IMR-90 (cell line): ENCODE data around the gene PMM1.

Source experiments
- CHD1 ChIP-seq: IDR thresholded peaks from 2 replicates; pipeline ENCODE4 v1.6.1; 2012; ENCODE audit warnings: low read depth, low read length, improper control_type of control experiment
- NFE2L2 ChIP-seq: fragments of 150-350 bp; IDR thresholded peaks from 2 replicates; pipeline ENCODE4 v1.6.1; 2016; ENCODE audit warnings: low read depth, mild to moderate bottlenecking, low read length
- POLR2A ChIP-seq: IDR thresholded peaks from 2 replicates; pipeline ENCODE4 v1.6.1; 2012; ENCODE audit warnings: mild to moderate bottlenecking, low read depth, low read length

DNA sequence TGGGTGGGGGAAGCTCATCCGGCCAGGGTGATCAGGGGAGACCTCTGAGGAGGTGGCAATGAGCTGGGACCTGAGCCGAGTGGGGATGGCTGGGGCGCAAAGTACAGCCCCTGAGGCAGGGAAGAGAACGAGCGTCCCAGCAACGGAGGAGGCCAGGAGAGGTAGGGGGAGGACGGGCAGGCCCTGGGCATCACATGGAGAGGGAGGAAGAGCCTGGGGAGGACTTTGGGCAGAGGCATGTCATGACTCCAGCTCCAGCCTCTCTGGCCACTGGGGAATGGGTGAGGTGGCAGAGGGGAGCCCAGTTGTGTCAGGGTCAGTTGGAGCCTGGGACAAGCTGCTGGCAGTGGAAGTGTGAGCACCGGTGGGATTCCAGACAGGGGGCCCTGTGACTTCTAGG lies 11.5 kb downstream of the PMM1 start:
- TF ChIP-seq POLR2A (no peak), CHD1 (no peak), NFE2L2 (no peak)
